ENCODE data around the gene FGF1.

The FGF1 gene

DNA sequence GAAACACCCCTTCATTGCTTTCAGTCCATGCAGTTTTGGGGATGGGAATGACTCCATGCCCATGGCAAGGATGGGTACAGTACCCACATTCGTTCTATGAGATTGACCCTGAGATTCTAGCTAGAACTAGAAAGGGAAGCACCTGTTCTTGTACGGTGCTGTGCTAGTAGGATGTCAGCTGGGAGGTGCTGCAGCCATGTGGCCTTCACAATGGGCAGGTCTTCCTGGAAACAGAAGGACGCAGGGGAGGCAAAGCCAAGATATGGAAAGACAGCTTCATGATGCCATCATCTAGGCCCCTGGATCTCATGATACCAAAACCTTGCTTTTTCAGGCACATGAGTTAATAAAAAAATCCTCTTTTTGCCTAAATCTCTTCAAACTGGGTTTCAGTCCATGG lies 10.5 kb upstream of the FGF1 start:
- peak; percentile 36 for DNase-seq (ENCODE audit: low spot score)

- no peak for DNase-seq (ENCODE audit: low spot score)
These were observed 8.4 kb upstream of the FGF1 start for GRCh38 chr5:142694092-142694856.

DNA sequence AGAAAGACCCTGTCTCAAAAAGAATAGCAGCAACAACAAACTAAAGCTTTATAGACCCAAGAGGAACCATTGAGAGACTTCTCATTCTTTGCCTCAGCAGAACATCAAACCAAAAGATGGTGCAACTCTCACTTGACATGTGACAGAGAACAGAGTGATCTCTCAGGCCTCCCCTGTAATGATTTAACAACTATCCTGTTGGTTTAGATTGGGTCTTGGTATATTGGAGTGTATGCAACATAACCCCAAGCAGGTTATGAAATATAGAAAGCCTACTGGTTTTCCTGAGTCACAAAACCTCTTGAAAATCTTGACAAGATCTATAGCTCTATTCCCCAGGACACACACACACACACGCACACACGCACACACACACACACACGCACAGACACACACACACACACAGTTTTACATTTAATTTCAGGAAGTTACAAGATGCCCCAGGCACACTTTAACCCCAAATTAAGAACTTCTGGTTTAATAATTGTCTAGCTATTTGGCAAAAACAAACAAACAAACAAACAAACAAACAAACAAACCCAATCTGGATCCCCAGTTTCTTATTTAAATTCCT lies 6.5 kb upstream of the FGF1 start:
- DNase-seq (ENCODE audit: low spot score), result no peak

GRCh38 chr5:142690667-142691066 lies 4.8 kb upstream of the FGF1 start:
- no peak for DNase-seq (ENCODE audit: low spot score)

DNA sequence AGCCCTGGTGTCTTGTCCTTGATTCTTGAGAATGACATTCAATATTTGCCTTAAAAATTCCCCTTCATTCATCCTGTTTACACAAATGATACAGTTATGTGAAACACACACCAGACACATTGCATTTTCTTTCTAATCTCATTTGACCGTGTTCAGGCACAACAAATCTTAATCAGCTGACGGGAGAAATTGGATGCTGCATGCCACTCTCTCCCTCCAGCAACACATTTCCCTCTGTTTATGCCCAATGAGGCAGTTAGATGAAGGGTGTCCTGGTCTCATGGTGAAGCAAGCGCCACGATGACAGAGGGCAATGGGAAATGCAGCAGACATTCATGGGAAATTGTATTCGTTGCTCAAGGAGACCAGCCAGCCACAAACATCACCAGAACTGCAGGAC lies 3.2 kb upstream of the FGF1 start:
- no peak for DNase-seq (ENCODE audit: low spot score)

DNA sequence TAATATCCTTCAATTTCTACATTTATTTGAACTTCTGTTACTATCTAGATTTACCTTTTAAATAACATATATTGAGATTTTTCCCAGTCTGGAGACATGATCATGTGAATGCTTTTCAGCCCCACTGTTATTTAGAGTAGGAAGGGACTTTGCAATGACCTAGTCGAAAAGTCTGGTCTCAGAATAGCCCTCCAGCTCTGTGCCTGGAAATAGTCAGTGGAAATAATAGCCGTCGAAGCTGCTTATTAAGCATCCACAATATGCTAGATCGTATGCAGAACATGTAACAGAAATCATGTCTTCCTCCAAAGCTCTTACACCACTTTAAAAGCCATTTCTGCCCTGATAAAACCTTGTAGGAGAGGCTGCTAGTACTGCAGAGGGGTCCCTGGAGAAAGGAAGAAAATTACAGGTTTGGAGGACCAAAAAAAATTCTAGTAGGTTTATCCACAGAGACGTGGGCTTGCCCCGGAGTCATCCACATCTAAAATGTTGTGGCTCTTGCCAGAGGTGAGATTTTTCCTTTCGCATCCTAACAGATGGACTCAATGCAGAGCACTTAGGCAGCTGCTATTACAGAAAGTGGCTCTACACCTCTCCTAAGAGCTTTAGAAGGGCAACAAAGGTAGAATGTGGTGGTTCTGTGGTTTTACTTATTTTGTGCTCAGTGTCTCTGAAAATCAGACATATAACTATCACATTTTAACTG lies 2.5 kb upstream of the FGF1 start:
- no peak for DNase-seq (ENCODE audit: low spot score)

- no peak for DNase-seq (ENCODE audit: low spot score)
These were observed 1.1 kb upstream of the FGF1 start for GRCh38 chr5:142686968-142687367.

DNA sequence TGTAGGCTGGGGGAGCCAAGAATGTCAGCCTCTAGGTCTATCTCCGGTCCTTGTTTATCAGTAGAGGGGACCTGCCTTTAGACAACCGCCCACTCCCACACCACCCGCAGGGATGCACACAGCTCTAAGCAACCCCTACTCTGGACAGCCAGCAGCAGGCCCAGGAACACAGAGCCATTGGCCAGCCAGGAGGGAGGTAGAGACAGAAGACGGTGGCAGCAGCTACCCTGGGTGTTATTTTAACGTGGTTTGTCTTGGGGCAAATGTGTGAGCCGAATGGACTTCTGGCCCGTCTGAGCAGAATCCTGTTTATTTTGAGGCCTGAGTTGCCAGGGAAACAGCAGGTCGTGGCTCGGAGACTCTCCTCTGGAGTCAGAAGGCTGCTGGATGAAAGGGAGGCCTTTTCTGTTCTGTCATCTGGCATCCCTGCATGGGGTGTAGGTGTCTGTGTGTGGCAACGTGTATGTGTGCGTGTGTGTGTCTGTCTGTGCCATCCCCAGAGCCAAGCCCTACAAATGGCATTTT lies 382 bp upstream of the FGF1 start:
- DNase-seq (ENCODE audit: low spot score), result peak; percentile 77

DNA sequence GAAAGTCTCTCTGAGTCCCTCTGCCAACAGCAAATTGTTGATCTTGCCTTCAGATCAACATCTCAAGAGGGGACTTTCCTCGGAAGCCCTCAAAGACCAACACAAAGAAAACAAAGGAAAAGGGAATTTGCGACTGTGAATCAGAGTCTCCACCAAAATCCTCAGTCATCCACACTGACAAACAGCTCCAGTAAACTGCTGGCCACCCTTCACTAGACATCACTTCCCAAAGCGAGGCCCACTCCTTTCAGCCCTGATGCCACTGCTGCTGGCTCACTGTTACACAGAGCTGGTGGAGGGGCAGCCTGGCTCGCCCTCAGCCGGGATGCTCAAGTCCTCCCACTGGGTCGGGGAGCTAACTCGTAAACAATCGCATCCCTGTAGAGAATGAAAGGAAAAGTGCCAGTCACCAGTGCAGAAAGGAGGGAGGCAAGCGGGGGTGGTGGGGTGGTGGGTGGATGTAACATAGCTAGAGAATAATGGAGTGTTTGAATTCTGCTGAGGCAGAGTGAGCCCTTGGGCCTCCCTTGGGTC lies 1.3 kb downstream of the FGF1 start:
- DNase-seq (ENCODE audit: low spot score), result peak; percentile 36

GRCh38 chr5:142683881-142684505 lies 1.9 kb downstream of the FGF1 start:
- no peak for DNase-seq (ENCODE audit: low spot score)

DNA sequence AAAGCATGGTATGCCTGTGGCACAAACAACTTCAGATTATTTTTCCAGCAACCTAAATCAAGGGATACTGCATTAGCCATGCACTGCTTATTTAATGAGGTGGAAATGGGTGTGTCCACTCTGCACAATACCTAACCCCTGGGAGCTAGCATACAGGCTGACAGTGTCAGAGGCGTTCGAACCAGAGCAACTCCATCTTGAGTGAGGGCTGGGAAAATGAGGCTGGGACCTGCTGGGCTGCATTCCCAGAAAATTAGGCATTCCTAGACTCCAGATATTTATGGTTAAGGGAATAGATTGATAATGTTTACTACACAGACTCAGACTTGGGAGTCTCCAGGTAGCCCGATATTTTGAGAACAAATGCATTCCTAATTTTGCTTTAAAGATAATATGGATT lies 2.8 kb downstream of the FGF1 start:
- DNase-seq (ENCODE audit: low spot score), result no peak

DNA sequence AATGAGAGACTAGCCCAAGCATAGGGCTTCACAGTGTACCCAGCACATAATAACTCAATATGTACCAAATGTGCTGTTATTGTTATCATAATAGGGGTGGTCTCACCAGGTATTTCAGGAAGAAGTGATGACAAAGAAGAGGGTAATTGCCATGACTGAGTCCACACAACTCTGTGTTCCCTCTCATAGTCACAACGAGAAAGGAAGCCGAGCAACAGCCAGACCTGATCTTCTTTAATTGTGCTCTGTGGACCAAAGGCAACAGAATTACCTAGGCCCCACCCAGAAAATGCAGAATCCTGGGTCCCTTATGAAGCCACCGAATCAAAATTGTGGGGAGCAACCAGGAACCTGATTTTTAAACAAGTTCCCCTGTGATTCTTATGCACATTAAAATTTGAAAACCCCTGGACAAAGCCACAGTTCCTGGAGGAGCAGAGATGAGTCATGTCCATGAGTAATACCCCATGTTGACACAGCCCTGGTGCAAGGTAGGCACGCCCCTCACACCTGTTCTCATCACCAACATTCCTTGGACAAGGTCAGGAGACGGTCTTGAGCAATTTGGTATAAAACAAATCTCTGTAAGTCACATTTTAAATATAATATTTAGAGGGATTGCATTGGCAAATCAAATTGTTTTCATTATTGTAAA lies 5.2 kb downstream of the FGF1 start:
- no peak for DNase-seq (ENCODE audit: low spot score)

GRCh38 chr5:142679744-142680143 lies 6.1 kb downstream of the FGF1 start:
- no peak for DNase-seq (ENCODE audit: low spot score)

DNA sequence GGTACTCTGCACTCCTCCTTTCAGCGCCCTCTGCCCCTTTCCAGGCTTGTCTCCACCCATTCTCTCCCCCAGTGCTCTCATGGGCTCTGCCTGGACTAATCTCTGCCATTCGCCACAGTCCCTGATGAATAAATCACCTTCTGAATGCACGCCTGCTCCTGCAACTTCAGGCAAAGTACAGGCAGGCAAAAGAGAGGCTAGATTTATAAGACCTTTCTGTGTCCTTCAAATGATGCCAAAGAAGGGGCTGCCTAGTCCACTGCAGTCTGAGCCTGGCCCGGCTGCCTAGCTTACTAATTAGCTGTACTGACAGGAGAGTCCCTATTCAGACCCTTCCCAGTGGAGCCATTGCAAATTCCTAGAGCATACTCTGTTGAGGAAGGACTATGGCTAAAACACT lies 7.4 kb downstream of the FGF1 start:
- DNase-seq (ENCODE audit: low spot score), result no peak

GRCh38 chr5:142677198-142677597 lies 8.7 kb downstream of the FGF1 start:
- no peak for DNase-seq (ENCODE audit: low spot score)

DNA sequence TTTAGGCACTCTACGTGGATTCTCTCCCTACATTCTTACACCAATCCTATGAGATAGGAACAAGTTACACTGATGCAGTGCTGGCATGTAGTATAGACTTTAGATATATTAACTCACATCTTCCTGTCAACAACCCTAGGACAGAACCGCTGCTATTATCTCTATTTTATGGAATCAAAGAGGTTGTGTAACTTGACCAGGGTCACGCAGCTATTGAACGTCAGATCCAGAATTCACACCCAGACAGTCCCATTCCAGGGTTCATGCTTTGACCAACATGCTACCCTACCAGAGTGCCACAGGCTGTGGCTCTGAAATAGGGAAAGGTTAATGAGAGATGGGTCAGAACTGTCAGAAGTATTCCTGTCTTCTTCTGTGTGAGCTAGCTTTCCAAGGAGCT lies 9.6 kb downstream of the FGF1 start:
- no peak for DNase-seq (ENCODE audit: low spot score)

DNA sequence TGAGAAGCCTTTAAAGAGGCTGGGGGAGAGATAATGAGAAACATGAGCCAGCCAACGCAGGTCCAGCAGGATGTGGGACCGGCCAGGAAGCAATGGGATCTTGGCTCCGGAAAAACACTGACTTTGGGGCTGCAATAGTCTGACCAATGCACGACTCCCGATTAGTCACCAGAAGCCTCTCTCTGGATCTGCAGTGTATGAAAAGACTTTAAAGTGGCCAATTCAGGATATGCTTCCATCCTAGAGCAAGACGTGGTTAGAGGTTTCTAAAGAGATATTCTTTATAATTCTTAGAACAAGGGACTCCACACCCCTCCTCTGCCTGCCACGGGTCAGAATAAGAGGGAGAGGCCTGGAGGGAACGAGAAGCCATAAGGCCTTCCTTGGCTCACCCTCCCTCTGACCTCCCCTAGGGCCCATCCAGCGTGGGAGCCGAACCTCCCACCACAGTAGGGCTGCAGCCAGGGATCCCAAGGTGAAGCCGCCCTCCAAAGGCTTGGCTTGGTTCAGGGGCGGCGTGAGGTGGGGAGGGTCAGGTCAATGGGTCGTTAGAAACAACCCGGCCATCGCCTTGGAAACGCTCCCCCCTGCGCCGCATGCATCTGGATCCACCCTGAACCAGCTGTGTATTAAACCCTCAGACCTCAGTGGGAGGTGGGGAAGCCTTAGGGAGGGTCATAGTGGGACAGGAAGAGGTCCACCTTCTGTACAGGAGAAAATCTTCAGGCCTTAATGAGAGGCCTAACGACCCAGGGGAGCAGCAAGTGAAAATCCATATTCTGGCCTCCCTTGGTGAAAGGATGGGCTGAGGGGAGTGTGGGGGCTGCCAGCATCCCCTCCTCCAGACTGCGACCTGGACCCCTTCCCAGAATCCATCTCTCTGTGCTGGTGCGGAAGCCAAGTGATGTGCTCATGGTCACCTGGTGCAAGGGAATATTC lies 11.1 kb downstream of the FGF1 start:
- DNase-seq (ENCODE audit: low spot score), result no peak

DNA sequence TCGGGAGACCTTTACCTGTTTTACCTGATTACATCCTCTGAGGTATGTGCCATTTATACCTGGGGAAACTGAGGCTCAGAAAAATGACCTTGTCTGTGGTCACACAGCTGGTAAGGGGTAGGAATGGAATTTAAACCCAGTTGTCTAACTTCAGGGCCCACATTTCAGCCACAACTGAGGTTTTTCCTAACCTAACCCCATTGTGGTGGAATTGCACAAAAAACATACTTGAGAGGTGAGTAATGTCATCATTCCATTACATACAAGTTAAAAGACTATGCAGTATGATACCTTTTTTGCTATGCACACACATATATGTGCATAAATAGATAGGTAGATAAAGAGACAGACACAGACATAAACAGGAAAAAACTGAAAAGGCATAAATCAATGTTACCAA lies 14.1 kb downstream of the FGF1 start:
- DNase-seq (ENCODE audit: low spot score), result no peak

DNA sequence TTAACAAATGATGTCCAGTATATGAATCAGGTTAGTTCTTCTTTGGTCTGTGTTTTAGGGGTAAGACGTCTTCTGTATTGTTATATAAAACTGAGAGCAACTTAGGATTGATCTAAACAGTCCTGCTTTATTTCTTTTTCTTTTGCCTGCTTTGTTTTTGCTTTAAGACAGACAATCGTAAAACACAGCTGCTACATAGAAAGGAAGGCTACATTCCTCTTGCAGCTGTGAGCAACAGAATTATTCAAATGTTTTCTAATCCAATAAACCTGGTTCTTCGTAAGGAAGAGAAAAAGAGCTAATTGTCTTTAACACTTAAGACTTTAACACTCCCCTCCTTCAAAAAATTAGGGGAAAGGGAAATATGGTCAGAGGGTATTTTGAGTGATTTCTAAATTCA lies 14.6 kb downstream of the FGF1 start:
- no peak for DNase-seq (ENCODE audit: low spot score)

DNA sequence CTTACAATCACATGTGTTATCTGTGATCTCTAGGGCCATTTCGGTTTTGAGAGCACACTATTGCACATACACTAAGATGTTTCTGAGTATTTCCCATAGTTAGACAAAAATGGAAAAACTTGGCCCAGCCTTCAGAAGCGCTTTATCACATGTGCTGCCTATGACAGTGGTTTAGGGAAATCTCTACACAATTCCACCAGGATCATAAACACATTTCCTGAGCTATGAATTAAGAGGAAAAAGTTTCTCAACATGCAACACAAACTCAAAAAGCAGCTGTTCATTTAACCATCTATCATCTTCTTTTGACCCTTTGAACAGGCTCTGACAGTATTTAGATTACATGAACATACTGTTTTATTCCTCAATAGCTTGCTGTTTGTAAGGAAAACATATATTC lies 15.1 kb downstream of the FGF1 start:
- DNase-seq (ENCODE audit: low spot score), result no peak

DNA sequence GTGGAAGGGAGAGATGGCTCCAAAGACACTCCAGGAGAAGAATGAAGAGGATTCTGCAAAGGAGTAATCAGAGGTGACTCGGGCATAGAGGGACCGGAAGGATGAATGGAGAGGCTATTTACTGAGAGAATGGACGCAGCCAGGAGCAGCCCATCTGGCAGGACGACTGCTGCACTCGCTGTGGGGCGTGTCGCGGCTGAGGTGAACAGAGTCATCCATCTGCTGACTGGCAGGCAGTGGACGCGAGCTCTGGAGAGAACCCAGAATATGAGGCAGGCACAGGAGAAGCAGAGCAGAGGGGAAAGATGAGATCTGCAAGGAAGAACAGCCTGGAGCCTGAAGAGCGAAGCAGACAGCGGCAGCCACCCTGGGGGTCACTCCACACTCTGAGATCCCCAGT lies 16.4 kb downstream of the FGF1 start:
- DNase-seq (ENCODE audit: low spot score), result peak; percentile 29

Data from cerebellar cortex (tissue), 1 donor.